NCI-H2029 treated with DMSO at 0.1 percent for 48 hours (cell line): ENCODE results near the gene SH3PXD2B.
"Not testable (repeated sequence)": the region's sequence is repeated elsewhere in the genome, so short reads cannot be mapped to it uniquely, and the experiment has no call there.

ENCODE experiments used
- DNase-seq: peaks from one replicate; lab custom pipeline; 2025; lab: John Stamatoyannopoulos, UW

SH3PXD2B gene

GRCh38 chr5:172294831-172295230 lies 159.5 kb downstream of the SH3PXD2B start:
- no peak for DNase-seq

DNA sequence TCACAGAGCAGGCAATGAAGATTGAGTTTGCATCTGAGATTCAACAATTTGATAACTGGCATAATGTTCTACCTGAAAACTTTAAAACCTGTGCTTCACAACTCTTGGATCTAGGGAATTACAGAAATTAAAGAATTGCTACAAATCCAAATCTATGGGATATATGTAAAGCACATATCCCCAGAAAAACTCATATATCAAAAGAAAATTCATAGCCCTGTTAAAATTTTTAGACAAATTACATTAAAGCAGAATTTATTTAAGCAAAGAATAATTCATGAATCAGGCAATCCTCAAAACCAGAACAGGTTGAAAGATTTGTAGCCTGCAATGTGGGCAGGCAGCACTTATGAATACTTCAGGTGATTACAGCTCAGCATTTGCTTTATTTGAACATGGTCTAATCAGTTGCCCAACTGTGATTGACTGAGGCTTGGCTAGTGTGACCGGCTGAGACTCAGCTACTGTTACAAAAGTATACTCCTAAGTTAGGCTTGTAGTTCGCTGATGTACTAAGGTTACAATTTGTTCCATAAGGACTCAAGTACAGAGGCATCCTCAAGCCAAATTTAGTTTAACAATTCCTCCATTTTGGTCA lies 160.5 kb downstream of the SH3PXD2B start:
- no peak for DNase-seq

DNA sequence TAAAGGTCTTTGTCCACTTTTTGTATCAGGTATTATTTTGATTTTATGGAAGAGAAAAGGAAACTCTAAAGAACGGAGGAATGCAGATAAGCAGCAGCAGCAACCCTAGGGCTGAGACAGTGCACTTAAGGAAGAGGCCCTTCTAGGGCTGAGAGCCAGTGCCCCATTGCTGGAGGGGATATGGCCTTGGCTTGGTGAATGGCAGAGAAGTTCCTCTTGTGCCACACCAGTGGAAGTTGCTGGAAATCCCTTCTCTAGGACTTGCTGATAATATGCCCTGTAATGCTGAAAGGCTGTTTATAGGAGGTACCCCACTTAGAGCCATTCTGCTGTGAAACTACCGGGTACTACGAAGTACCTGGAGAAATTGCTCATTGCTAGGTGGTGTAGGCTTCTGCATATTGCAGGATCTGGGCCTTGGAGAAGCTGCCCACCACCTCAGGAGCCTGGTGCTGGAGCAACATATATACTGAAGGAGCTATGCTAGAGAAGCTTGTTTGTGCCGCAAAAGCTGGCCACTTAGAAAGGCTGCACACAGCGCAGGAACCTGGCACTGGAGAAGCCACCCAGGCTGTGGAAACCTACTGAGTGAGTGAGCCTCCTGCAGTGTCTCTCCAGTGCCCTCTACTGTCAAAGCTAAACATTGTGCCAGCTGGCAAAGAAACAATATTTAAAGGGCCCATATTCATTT lies 161.1 kb downstream of the SH3PXD2B start:
- DNase-seq: peak; percentile 65

DNA sequence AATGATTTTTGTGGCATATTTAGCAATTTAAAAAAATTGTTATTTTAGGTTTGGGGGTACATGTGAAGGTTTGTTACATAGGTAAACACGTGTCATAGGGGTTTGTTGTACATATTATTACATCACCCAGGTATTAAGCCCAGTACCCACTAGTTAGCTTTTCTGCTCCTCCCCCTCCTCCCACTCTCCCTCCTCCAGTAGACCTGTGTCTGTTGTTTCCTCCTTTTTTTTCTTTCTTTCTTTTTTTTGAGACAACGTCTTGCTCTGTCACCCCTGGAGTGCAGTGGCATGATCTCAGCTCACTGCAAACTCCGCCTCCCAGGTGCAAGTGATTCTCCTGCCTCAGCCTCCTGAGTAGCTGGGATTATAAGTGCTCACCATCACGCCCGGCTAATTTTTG lies 162.5 kb downstream of the SH3PXD2B start:
- not testable (repeated sequence) for DNase-seq

DNA sequence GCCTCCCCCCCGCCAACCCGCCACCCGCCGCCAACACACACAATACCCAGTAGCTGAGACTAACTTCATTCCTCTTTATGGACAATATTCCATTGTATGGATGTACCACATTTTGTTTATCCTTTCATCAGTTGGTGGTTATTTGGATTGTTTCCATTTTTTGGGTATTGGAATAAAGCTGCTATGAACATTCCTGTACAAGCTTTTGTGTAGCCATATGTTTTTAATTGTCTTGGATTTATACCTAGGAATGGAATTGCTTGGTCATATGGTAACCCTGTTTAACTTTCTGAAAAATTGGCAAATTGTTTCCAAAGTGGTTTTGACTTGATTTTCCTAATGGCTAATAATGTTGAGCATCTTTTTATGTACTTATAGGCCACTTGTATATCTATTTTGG lies 165.9 kb downstream of the SH3PXD2B start:
- DNase-seq: no peak

GRCh38 chr5:172287140-172287539 lies 167.2 kb downstream of the SH3PXD2B start:
- DNase-seq: not testable (repeated sequence)

GRCh38 chr5:172285226-172286143 lies 168.8 kb downstream of the SH3PXD2B start:
- DNase-seq: no peak

- no peak for DNase-seq
Measured at GRCh38 chr5:172284611-172284980, 169.7 kb downstream of the SH3PXD2B start.

- peak; percentile 55 for DNase-seq
Measured at GRCh38 chr5:172283862-172284610, 170.3 kb downstream of the SH3PXD2B start.

- no peak for DNase-seq
Measured at GRCh38 chr5:172283020-172283861, 171.1 kb downstream of the SH3PXD2B start, which contains the start of gene UBTD2. Gene UBTD2 (minus strand): TSS chr5:172283764. CDS start chr5:172283665, 99 bp downstream.

DNA sequence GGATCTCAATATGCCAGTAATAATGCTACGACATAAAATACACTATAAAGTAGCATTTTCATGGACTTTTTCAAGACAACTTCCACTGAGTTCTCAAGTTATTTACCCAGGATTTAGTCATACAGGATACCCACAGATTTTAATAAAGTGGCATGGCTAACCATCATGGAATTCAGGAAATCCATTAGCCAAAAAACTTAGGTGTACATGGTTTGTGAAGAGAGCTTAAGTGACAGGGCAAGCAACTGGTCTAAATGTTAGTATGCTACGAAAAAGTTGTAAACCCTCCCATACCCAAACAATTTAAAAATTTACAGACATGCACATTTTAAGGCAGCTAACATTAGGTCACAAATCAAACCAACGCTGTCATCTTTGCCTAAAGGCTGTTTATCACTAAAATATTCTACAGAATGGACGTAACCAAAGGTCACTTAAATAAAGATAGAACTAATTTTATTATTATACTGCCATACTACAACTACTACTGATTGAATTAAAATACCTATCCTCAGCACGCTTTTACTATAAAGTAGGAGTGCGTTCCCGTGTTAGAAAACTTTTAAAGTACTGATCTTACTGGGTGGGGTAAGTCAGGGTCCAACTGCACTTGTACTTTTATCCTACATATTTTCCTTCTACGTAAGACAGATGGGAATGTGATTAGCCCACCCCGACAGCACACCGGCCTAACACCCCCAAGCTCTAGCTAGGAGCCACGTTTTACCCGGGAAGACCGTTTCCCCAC lies 171.9 kb downstream of the SH3PXD2B start:
- no peak for DNase-seq

GRCh38 chr5:172281346-172281745 lies 173.0 kb downstream of the SH3PXD2B start:
- DNase-seq: no peak

DNA sequence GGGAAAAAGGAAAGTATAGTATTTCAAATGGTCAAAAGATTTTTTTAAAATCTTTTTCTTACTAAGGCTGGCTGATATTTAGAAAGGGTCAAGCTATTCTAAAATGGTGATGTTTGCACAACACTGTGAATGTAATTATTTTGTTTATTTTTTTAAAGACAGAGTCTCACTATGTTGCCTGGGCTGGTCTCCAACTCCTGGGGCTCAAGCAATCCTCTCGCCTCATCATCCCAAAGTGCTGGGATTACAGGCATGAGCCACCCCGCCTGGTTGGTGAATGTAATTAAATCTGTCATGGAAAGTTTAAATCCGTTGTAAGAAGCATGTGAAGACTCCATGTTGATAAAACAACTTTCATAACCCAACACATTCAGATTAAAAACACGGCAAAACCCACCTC lies 173.4 kb downstream of the SH3PXD2B start:
- no peak for DNase-seq

- no peak for DNase-seq
Measured at GRCh38 chr5:172280317-172280716, 174.0 kb downstream of the SH3PXD2B start.

DNA sequence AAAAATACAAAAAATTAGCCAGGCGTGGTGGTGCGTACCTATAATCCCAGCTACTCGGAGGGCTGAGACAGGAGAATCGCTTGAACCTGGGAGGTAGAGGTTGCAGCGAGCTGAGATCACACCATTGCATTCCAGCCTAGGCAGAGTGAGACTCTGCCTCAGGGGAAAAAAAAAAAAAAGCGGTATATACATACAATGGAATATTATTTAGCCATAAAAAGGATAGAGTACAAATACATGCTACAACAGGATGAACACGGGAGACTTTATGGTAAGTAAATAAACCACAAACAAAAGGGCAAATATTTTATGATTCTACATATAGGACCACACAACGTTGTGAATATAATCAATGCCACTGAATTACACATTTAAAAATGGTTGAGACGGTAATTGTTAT lies 176.0 kb downstream of the SH3PXD2B start:
- no peak for DNase-seq

DNA sequence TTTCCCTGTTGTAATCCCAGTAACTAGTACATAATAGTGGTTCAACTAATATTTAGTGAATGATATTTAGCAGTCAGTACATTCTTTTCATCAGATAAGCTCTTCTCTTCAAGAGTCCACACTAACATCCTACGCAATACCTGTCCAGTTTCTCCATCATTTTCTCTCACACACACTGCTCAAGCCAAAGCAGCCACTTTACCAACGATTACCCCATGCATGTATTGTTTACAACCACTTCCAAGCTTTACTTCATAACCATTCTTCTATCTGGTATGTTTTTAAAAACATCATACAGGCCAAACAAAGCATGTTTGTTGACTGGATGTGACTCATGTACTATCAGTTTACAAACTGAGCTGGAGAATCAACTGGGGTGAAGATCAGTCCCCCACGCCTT lies 178.1 kb downstream of the SH3PXD2B start:
- DNase-seq: no peak
